GM12875 (cell line): ENCODE results near the gene PSMD11.

Source experiments
- H3K4me3 ChIP-seq: one replicate; pipeline ENCODE4 v1.5.1; 2011; ENCODE audit warnings: low read depth, low read length, control low read depth
- CTCF ChIP-seq: IDR thresholded peaks from 2 replicates; pipeline ENCODE4 v1.5.1; 2011; ENCODE audit warnings: low read depth, mild to moderate bottlenecking, control low read depth, inconsistent platforms, low read length, moderate library complexity, borderline replicate concordance; ENCODE audit not compliant: insufficient read depth

PSMD11 gene

GRCh38 chr17:32463304-32463703 is 19.0 kb downstream of the PSMD11 start:
- no peak for TF ChIP-seq CTCF
- no peak overlapping the region for H3K4me3 ChIP-seq

GRCh38 chr17:32464374-32464773 is 20.1 kb downstream of the PSMD11 start:
- no peak overlapping the region for H3K4me3 ChIP-seq
- no peak for TF ChIP-seq CTCF

- no peak overlapping the region for H3K4me3 ChIP-seq
- TF ChIP-seq CTCF = no peak
Observed at GRCh38 chr17:32467949-32468348, 23.6 kb downstream of the PSMD11 start.

- H3K4me3 ChIP-seq = no peak overlapping the region
- no peak for TF ChIP-seq CTCF
Observed at GRCh38 chr17:32470405-32471167, 26.3 kb downstream of the PSMD11 start.

GRCh38 chr17:32471652-32472051 is 27.3 kb downstream of the PSMD11 start:
- TF ChIP-seq CTCF = no peak
- no peak overlapping the region for H3K4me3 ChIP-seq

GRCh38 chr17:32475258-32475657 is 30.9 kb downstream of the PSMD11 start:
- no peak for TF ChIP-seq CTCF
- no peak overlapping the region for H3K4me3 ChIP-seq

GRCh38 chr17:32477220-32477619 is 32.9 kb downstream of the PSMD11 start:
- TF ChIP-seq CTCF = no peak
- no peak overlapping the region for H3K4me3 ChIP-seq
